A673 (cell line): ENCODE results near the gene SCN3B. TPM values are rescaled to one million over a fixed set of nuclear protein-coding genes. Genes with fewer than 3 reads are reported as not detected.

Experiments used
- BruUV-seq: library from RNA; stranded (reverse); fragments of 400-500 nt; replicated peaks from 2 replicates; lab custom pipeline; 2021; lab: Mats Ljungman, UMichigan
- CTCF ChIA-PET: fragments of 300-600 bp; sonication (Branson Sonifier 250); formaldehyde crosslinking; loops from one replicate; lab custom pipeline; 2022; ENCODE audit warnings: antibody characterized with exemption; lab: Charles Lee
- POLR2A ChIA-PET: fragments of 300-600 bp; sonication (Branson Sonifier 250); formaldehyde crosslinking; loops from one replicate; lab custom pipeline; 2022; ENCODE audit warnings: antibody characterized with exemption; ENCODE audit not compliant: low non-redundant PET; lab: Charles Lee
- DNase-seq: peaks from one replicate; pipeline ENCODE4 v3.0.0-alpha.2; 2015; ENCODE audit warnings: low spot score
- H3K27ac ChIP-seq: fragments of 200-600 bp; sonication (generic); 2 replicates; pipeline ENCODE4 v1.5.1; 2016; ENCODE audit warnings: mixed run types, low read depth, mild to moderate bottlenecking, mixed read lengths, antibody characterized with exemption, low read length; ENCODE audit not compliant: poor library complexity, severe bottlenecking
- H3K27me3 ChIP-seq: fragments of 200-600 bp; sonication (generic); replicated peaks from 2 replicates; pipeline ENCODE4 v1.6.1; 2017; ENCODE audit warnings: mixed run types, low read depth, mild to moderate bottlenecking, mixed read lengths, antibody characterized with exemption, low read length; ENCODE audit not compliant: insufficient read depth, poor library complexity
- H3K36me3 ChIP-seq: fragments of 200-600 bp; sonication (generic); 2 replicates; pipeline ENCODE4 v1.6.1; 2016; ENCODE audit warnings: mixed run types, mild to moderate bottlenecking, mixed read lengths, antibody characterized with exemption, low read length; ENCODE audit not compliant: insufficient read depth, poor library complexity, severe bottlenecking
- H3K4me1 ChIP-seq: fragments of 200-600 bp; sonication (generic); 2 replicates; pipeline ENCODE4 v1.6.1; 2017; ENCODE audit warnings: mixed run types, mild to moderate bottlenecking, mixed read lengths, antibody characterized with exemption, low read length; ENCODE audit not compliant: insufficient read depth, poor library complexity, severe bottlenecking
- H3K4me3 ChIP-seq: fragments of 200-600 bp; sonication (generic); 2 replicates; pipeline ENCODE4 v1.5.1; 2016; ENCODE audit warnings: low read depth, mixed run types, mild to moderate bottlenecking, mixed read lengths, low read length; ENCODE audit not compliant: poor library complexity, severe bottlenecking
- H3K9me3 ChIP-seq: fragments of 200-600 bp; sonication (generic); 2 replicates; pipeline ENCODE4 v1.6.1; 2016; ENCODE audit warnings: mixed run types, low read depth, mild to moderate bottlenecking, mixed read lengths, antibody characterized with exemption, low read length; ENCODE audit not compliant: poor library complexity, severe bottlenecking
- CTCF ChIP-seq: fragments of 300-800, 200-600 bp; sonication (generic); conservative IDR thresholded peaks from 2 replicates; pipeline ENCODE4 v1.5.1; 2017; ENCODE audit warnings: low read depth, mild to moderate bottlenecking, antibody characterized with exemption, low read length, moderate library complexity, mixed read lengths
- EZH2 ChIP-seq: fragments of 200-600 bp; sonication (generic); IDR thresholded peaks from 2 replicates; pipeline ENCODE4 v1.6.1; 2017; ENCODE audit warnings: borderline replicate concordance, low read depth, mild to moderate bottlenecking, mixed read lengths, antibody characterized with exemption, low read length; ENCODE audit not compliant: poor library complexity, severe bottlenecking
- intact Hi-C: fragments of 100-400 bp; cut with micrococcal nuclease; formaldehyde crosslinking; loops from one replicate; pipeline ENCODE4 v1.10.0; 2022; ENCODE audit not compliant: unreplicated experiment
- total RNA-seq: library from RNA; stranded (reverse); gene quantifications from 2 replicates; pipeline ENCODE4 v1.2.3, GENCODE V29; 2021

The SCN3B gene
- total RNA-seq, 1 experiment from 2014 or later, result 0.13 TPM

DNA sequence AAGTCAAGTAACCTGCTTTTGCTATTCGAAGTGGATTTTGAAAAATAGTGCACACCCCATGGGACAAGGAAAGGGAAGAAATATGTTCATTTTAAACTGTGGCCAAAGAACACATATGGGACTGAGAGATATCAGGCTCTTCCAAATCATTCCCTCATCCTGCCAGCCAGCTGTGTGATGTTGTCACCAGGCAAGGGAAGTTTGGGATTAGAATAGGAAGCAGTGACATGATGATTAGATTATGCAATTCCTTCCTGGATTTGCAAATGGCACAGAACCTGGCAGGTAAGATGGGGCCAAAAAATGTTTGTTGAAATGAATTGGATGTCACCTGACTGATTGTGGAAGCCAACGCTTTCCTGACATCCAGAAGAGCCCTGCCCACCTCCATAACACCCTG is 4.9 kb upstream of the SCN3B start:
- BruUV-seq, result no TSS peak
- no peaks in the 10 kb centered on the region for H3K9me3 ChIP-seq
- no peak overlapping the region for H3K27ac ChIP-seq
- H3K4me1 ChIP-seq, result peaks cover 8% of the 10 kb centered on the region
- no peak overlapping the region for H3K4me3 ChIP-seq
- CTCF ChIA-PET, result interaction anchor here (1.1 kb wide), 1 partner anchor 52 kb away, joined by 3 read pairs; no protein-coding TSS in a partner anchor
- POLR2A ChIA-PET, result no interaction called here
- no peaks in the 10 kb centered on the region for H3K36me3 ChIP-seq
- intact Hi-C loops, result no loop called here
- DNase-seq, result no peak
- TF ChIP-seq EZH2 (no peak), CTCF (no peak)
- no peaks in the 10 kb centered on the region for H3K27me3 ChIP-seq

DNA sequence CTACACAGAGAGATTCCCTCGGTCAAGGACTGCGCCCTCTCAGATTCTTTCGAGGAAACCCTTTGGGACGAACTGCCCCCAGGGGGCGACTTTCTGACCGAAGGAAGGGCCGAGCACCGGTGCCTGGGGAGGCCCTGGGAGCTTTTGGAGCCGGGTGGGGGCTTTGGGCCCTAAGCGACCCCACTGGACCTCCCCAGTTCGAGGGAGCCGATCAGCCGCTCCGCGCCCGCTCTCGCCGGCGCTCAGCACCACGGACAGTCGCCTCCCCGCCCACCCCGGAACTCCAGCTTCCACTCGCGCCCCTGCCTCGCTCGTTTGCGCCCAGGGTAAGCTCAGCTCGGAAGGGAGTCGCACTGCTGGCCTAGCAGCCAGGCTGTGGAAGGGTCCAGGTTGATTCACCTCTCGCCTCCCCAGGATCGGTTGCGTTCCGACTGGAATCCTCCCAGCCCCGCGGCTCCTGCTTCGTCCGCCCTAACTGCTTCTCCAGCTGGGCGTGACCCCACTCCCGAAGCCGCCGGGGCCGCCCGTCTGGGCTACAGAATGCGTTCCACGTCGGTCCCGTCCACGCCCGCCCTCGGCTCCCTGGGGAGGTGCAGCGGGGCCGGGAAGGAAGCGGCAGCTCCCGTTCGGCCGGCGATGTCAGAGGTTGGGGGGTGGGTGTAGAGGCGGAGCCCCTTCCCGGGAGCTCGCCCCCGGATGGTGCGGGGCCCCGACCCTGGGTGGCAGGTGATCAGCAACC is 428 bp downstream of the SCN3B start:
- intact Hi-C loops, result no loop called here
- H3K9me3 ChIP-seq, result no peaks in the 10 kb centered on the region
- POLR2A ChIA-PET, result interaction anchor here (0.5 kb wide), 1 partner anchor 97 kb away, joined by 3 read pairs; no protein-coding TSS in a partner anchor
- TF ChIP-seq EZH2, result no peak
- TF ChIP-seq CTCF, result 0 out of 2 replicates have a peak, but pooled peaks have one; percentile 21
- CTCF ChIA-PET, result no interaction called here
- no peak overlapping the region for H3K27ac ChIP-seq
- DNase-seq, result peak; percentile 66
- H3K4me3 ChIP-seq, result peak overlapping the region; percentile 63
- no peaks in the 10 kb centered on the region for H3K36me3 ChIP-seq
- peaks cover 46% of the 10 kb centered on the region for H3K27me3 ChIP-seq
- no TSS peak for BruUV-seq
- peaks cover 15% of the 10 kb centered on the region for H3K4me1 ChIP-seq

DNA sequence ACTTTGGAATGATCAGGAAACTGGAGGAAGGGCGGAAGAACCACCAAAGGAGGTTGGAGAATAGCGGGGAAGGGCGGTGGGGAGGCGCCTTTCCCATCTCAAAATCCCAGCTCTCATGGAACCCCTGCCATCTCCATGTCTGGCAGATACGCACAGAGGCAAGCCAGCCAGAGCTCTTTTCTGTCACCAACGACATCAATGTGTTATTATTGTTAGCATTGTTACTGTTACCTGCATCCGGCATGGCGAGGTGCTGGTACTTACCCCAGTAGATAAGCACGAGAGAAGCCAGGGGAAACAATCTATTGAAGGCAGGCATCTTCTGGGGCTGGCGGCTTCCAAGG is 969 bp downstream of the SCN3B start:
- ChIA-PET POLR2A (no interaction called here), CTCF (no interaction called here)
- BruUV-seq, result no TSS peak
- H3K36me3 ChIP-seq, result no peaks in the 10 kb centered on the region
- no peak for DNase-seq
- no peak overlapping the region for H3K27ac ChIP-seq
- H3K27me3 ChIP-seq, result peaks cover 52% of the 10 kb centered on the region
- H3K4me1 ChIP-seq, result peaks cover 15% of the 10 kb centered on the region
- H3K4me3 ChIP-seq, result peak overlapping the region; percentile 63
- no peaks in the 10 kb centered on the region for H3K9me3 ChIP-seq
- intact Hi-C loops, result no loop called here
- no peak for TF ChIP-seq CTCF
- no peak for TF ChIP-seq EZH2
